HepG2 (cell line): ENCODE results near the gene AUH. TPM values are rescaled to one million over a fixed set of nuclear protein-coding genes. Genes with fewer than 3 reads are reported as not detected.

ENCODE experiments used
- ADNP ChIP-seq: sonication (generic); formaldehyde crosslinking; IDR thresholded peaks from 2 replicates; pipeline ENCODE4 v1.4.0; 2020; ENCODE audit warnings: missing genetic modification reagents
- CBFB ChIP-seq: sonication (generic); formaldehyde crosslinking; IDR thresholded peaks from 2 replicates; pipeline ENCODE4 v1.4.0; 2020; ENCODE audit warnings: missing genetic modification reagents
- DR1 ChIP-seq: sonication (generic); formaldehyde crosslinking; IDR thresholded peaks from 2 replicates; pipeline ENCODE4 v1.8.0; 2021; ENCODE audit warnings: mild to moderate bottlenecking, missing genetic modification reagents, inconsistent platforms
- ELF4 ChIP-seq: sonication (generic); formaldehyde crosslinking; IDR thresholded peaks from 2 replicates; pipeline ENCODE4 v1.5.0; 2020; ENCODE audit warnings: missing genetic modification reagents, mild to moderate bottlenecking, moderate library complexity, borderline replicate concordance
- ERF ChIP-seq: IDR thresholded peaks from 2 replicates; pipeline ENCODE4 v1.6.1; 2018; ENCODE audit warnings: missing biosample characterization, missing genetic modification reagents
- FIP1L1 ChIP-seq: fragments of 200-400 bp; formaldehyde crosslinking; IDR thresholded peaks from 2 replicates; pipeline ENCODE4 v1.6.1; 2018; ENCODE audit warnings: low read depth, mild to moderate bottlenecking, low read length, moderate library complexity, borderline replicate concordance; ENCODE audit not compliant: insufficient read depth
- FOXK2 ChIP-seq: fragments of 450-650 bp; IDR thresholded peaks from 2 replicates; pipeline ENCODE4 v1.6.1; 2016
- IRF2 ChIP-seq: IDR thresholded peaks from 2 replicates; pipeline ENCODE4 v1.6.1; 2018; ENCODE audit warnings: missing genetic modification reagents, missing compliant biosample characterization
- ISL2 ChIP-seq: sonication (generic); formaldehyde crosslinking; IDR thresholded peaks from 2 replicates; pipeline ENCODE4 v1.5.0; 2020; ENCODE audit warnings: missing genetic modification reagents
- MLLT10 ChIP-seq: sonication (generic); formaldehyde crosslinking; IDR thresholded peaks from 2 replicates; pipeline ENCODE4 v1.4.0; 2020; ENCODE audit warnings: missing genetic modification reagents
- MTA1 ChIP-seq: sonication (generic); formaldehyde crosslinking; IDR thresholded peaks from 2 replicates; pipeline ENCODE4 v1.4.0; 2020; ENCODE audit warnings: missing genetic modification reagents, mild to moderate bottlenecking, borderline replicate concordance
- RAD21 ChIP-seq: fragments of 450-650 bp; formaldehyde crosslinking; IDR thresholded peaks from 2 replicates; pipeline ENCODE4 v1.5.0; 2020; ENCODE audit warnings: mild to moderate bottlenecking
- ZIK1 ChIP-seq: sonication (generic); formaldehyde crosslinking; IDR thresholded peaks from 2 replicates; pipeline ENCODE4 v1.5.0; 2020; ENCODE audit warnings: mild to moderate bottlenecking, low read depth, missing genetic modification reagents, borderline replicate concordance
- ZNF329 ChIP-seq: sonication (generic); formaldehyde crosslinking; IDR thresholded peaks from 2 replicates; pipeline ENCODE4 v1.9.0; 2021; ENCODE audit warnings: low read depth, mild to moderate bottlenecking, missing genetic modification reagents
- polyA plus RNA-seq, 8 experiments: library from polyadenylated mRNA; depleted of rRNA in 3 of 8; stranded (reverse) in 7 of 8; unstranded in 1 of 8; fragments of >200 nt; fragmentation: Illumina TruSeq in 4 of 8; extraction: Trizol in 4 of 8; gene quantifications; 2 replicates each; pipeline versions ENCODE4 v1.2.1 to v1.2.3, GENCODE V29; 2011 to 2016; ENCODE audit warnings: low read depth in 4 of 8, missing spikeins in 1 of 8, mixed read lengths in 1 of 8; ENCODE audit not compliant: insufficient read depth in 1 of 8
- total RNA-seq, 5 experiments: library from RNA; depleted of rRNA; stranded (reverse); fragments of >200 nt; fragmentation: Illumina TruSeq; extraction: Trizol; gene quantifications; 2 replicates each; pipeline ENCODE4 v1.2.3, GENCODE V29; 2016; ENCODE audit warnings: low read depth in 1 of 5
- TF ChIP-seq, protein P1 (sequence below): sonication (generic); formaldehyde crosslinking; IDR thresholded peaks from 2 replicates; pipeline ENCODE4 v1.4.0; 2020; ENCODE audit warnings: mild to moderate bottlenecking, missing genetic modification reagents, borderline replicate concordance
- TF ChIP-seq, protein P2 (sequence below): sonication (generic); formaldehyde crosslinking; IDR thresholded peaks from 2 replicates; pipeline ENCODE4 v1.4.0; 2020; ENCODE audit warnings: low read depth, mild to moderate bottlenecking, missing genetic modification reagents
- TF ChIP-seq, protein P3 (sequence below): sonication (generic); formaldehyde crosslinking; IDR thresholded peaks from 2 replicates; pipeline ENCODE4 v1.4.0; 2020; ENCODE audit warnings: missing genetic modification reagents, borderline replicate concordance
- TF ChIP-seq, protein P4 (sequence below): sonication (generic); formaldehyde crosslinking; IDR thresholded peaks from 2 replicates; pipeline ENCODE4 v1.8.1; 2023; ENCODE audit warnings: mild to moderate bottlenecking, missing genetic modification reagents
- TF ChIP-seq, protein P5 (sequence below): sonication (generic); formaldehyde crosslinking; IDR thresholded peaks from 2 replicates; pipeline ENCODE4 v1.5.0; 2020; ENCODE audit warnings: mild to moderate bottlenecking, low read depth, missing genetic modification reagents, borderline replicate concordance
- TF ChIP-seq, protein P6 (sequence below): IDR thresholded peaks from 2 replicates; pipeline ENCODE4 v1.6.1; 2018; ENCODE audit warnings: missing genetic modification reagents

The AUH gene
- total and polyA plus RNA-seq, 2 of the 13 experiments (the other 11 are each of a cell fraction or from before 2014, with no cell fraction given): 25.8 to 31.9 TPM

DNA sequence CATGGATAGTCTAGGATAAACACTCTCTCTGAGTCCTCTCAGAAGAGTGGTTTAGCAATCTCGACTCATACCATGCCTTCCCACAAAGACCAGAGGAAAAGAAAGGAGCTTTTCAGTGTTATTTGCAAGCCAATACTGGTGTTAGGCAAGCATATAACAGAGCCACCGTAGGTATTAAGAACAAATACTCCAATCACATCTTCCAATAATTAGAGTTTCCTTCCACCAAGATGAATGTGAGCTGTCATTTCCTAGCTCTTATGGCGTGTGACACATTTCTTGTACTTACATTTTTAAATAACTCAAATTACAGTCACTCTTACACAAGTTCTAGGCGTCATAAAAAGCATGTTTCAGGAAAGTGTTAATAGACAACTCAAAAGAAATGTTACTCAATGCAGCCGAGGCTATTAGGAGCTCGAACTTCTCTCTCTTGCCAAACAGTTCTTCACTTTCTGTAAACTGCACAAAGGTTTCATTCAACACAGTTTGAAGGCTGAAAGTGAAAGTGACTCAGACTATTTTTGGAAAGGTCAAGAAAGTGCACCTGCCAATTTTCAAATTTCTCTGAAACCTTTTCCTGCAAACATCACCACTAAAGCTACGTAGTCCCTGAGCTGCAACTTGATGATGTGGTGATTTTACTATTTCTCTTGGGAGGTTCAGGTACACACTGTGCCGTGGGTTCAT lies 153.8 kb downstream of the AUH start (continued):
- TF ChIP-seq, protein P1, sequence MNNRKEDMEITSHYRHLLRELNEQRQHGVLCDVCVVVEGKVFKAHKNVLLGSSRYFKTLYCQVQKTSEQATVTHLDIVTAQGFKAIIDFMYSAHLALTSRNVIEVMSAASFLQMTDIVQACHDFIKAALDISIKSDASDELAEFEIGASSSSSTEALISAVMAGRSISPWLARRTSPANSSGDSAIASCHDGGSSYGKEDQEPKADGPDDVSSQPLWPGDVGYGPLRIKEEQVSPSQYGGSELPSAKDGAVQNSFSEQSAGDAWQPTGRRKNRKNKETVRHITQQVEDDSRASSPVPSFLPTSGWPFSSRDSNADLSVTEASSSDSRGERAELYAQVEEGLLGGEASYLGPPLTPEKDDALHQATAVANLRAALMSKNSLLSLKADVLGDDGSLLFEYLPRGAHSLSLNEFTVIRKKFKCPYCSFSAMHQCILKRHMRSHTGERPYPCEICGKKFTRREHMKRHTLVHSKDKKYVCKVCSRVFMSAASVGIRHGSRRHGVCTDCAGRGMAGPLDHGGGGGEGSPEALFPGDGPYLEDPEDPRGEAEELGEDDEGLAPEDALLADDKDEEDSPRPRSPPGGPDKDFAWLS: no peak
- peak; percentile 61; the same call in 1 of the 2 replicates for TF ChIP-seq ERF
- TF ChIP-seq, protein P2, sequence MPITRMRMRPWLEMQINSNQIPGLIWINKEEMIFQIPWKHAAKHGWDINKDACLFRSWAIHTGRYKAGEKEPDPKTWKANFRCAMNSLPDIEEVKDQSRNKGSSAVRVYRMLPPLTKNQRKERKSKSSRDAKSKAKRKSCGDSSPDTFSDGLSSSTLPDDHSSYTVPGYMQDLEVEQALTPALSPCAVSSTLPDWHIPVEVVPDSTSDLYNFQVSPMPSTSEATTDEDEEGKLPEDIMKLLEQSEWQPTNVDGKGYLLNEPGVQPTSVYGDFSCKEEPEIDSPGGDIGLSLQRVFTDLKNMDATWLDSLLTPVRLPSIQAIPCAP (CRISPR knock-in tag): peak; percentile 94; the same call in 1 of the 2 replicates
- TF ChIP-seq IRF2 (CRISPR knock-in tag): peak; percentile 95
- TF ChIP-seq DR1: no peak
- TF ChIP-seq ZIK1 (CRISPR knock-in tag): no peak
- no peak for TF ChIP-seq FOXK2
- no peak for TF ChIP-seq ZNF329 (CRISPR knock-in tag)
- no peak for TF ChIP-seq CBFB (CRISPR knock-in tag)
- TF ChIP-seq, protein P3, sequence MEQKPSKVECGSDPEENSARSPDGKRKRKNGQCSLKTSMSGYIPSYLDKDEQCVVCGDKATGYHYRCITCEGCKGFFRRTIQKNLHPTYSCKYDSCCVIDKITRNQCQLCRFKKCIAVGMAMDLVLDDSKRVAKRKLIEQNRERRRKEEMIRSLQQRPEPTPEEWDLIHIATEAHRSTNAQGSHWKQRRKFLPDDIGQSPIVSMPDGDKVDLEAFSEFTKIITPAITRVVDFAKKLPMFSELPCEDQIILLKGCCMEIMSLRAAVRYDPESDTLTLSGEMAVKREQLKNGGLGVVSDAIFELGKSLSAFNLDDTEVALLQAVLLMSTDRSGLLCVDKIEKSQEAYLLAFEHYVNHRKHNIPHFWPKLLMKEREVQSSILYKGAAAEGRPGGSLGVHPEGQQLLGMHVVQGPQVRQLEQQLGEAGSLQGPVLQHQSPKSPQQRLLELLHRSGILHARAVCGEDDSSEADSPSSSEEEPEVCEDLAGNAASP: no peak; the same call in 1 of the 2 replicates
- TF ChIP-seq ELF4 (CRISPR knock-in tag): no peak
- TF ChIP-seq, protein P4, sequence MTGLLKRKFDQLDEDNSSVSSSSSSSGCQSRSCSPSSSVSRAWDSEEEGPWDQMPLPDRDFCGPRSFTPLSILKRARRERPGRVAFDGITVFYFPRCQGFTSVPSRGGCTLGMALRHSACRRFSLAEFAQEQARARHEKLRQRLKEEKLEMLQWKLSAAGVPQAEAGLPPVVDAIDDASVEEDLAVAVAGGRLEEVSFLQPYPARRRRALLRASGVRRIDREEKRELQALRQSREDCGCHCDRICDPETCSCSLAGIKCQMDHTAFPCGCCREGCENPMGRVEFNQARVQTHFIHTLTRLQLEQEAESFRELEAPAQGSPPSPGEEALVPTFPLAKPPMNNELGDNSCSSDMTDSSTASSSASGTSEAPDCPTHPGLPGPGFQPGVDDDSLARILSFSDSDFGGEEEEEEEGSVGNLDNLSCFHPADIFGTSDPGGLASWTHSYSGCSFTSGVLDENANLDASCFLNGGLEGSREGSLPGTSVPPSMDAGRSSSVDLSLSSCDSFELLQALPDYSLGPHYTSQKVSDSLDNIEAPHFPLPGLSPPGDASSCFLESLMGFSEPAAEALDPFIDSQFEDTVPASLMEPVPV (CRISPR knock-in tag): no peak
- no peak for TF ChIP-seq FIP1L1
- TF ChIP-seq ADNP (CRISPR knock-in tag): no peak
- TF ChIP-seq MLLT10 (CRISPR knock-in tag): no peak
- no peak for TF ChIP-seq RAD21 (CRISPR knock-in tag)
- TF ChIP-seq, protein P5, sequence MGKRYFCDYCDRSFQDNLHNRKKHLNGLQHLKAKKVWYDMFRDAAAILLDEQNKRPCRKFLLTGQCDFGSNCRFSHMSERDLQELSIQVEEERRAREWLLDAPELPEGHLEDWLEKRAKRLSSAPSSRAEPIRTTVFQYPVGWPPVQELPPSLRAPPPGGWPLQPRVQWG (CRISPR knock-in tag): no peak
- peak; percentile 89 for TF ChIP-seq ISL2 (CRISPR knock-in tag)
- no peak for TF ChIP-seq MTA1 (CRISPR knock-in tag)
- TF ChIP-seq, protein P6, sequence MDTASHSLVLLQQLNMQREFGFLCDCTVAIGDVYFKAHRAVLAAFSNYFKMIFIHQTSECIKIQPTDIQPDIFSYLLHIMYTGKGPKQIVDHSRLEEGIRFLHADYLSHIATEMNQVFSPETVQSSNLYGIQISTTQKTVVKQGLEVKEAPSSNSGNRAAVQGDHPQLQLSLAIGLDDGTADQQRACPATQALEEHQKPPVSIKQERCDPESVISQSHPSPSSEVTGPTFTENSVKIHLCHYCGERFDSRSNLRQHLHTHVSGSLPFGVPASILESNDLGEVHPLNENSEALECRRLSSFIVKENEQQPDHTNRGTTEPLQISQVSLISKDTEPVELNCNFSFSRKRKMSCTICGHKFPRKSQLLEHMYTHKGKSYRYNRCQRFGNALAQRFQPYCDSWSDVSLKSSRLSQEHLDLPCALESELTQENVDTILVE (CRISPR knock-in tag): peak; percentile 54; the same call in 1 of the 2 replicates
